ENCODE data around the gene ATXN1.

ATXN1 gene

GRCh38 chr6:16761471-16762267, 409 bp upstream of the ATXN1 start:
- DNase-seq, result peak; percentile 96

- peak; percentile 85 for DNase-seq
Observed at GRCh38 chr6:16759646-16760515, 1.4 kb downstream of the ATXN1 start.

GRCh38 chr6:16759181-16759645, 2.0 kb downstream of the ATXN1 start:
- DNase-seq, result peak; percentile 51

- DNase-seq, result no peak
Observed at GRCh38 chr6:16758163-16758975, 2.9 kb downstream of the ATXN1 start.

- DNase-seq, result peak; percentile 51
Observed at GRCh38 chr6:16757332-16757731, 3.9 kb downstream of the ATXN1 start.

- DNase-seq, result no peak
Observed at GRCh38 chr6:16756660-16757255, 4.5 kb downstream of the ATXN1 start.

GRCh38 chr6:16755544-16755943, 5.7 kb downstream of the ATXN1 start:
- DNase-seq, result no peak

GRCh38 chr6:16754876-16755275, 6.4 kb downstream of the ATXN1 start:
- no peak for DNase-seq

- no peak for DNase-seq
Observed at GRCh38 chr6:16754274-16754673, 7.0 kb downstream of the ATXN1 start.

- no peak for DNase-seq
Observed at GRCh38 chr6:16753341-16753740, 7.9 kb downstream of the ATXN1 start.

- peak; percentile 92 for DNase-seq
Observed at GRCh38 chr6:16752206-16752866, 8.9 kb downstream of the ATXN1 start.

- DNase-seq, result peak; percentile 80
Observed at GRCh38 chr6:16751251-16751946, 9.9 kb downstream of the ATXN1 start.

- no peak for DNase-seq
Observed at GRCh38 chr6:16750566-16750965, 10.7 kb downstream of the ATXN1 start.

GRCh38 chr6:16749516-16750485, 11.5 kb downstream of the ATXN1 start:
- no peak for DNase-seq

- DNase-seq, result no peak
Observed at GRCh38 chr6:16748025-16748319, 13.3 kb downstream of the ATXN1 start.

GRCh38 chr6:16747232-16748024, 13.8 kb downstream of the ATXN1 start:
- DNase-seq, result peak; percentile 76

- DNase-seq, result no peak
Observed at GRCh38 chr6:16746812-16747211, 14.4 kb downstream of the ATXN1 start.

- no peak for DNase-seq
Observed at GRCh38 chr6:16746401-16746800, 14.9 kb downstream of the ATXN1 start.

- DNase-seq, result no peak
Observed at GRCh38 chr6:16743664-16744210, 17.5 kb downstream of the ATXN1 start.

Data from fibroblast of skin of back (primary cell).